A673 (cell line): ENCODE measurements around the gene TLR5.

Source experiments
- EZH2 ChIP-seq: fragments of 200-600 bp; sonication (generic); IDR thresholded peaks from 2 replicates; pipeline ENCODE4 v1.6.1; 2017; ENCODE audit warnings: borderline replicate concordance, low read depth, mild to moderate bottlenecking, mixed read lengths, antibody characterized with exemption, low read length; ENCODE audit not compliant: poor library complexity, severe bottlenecking
- TF ChIP-seq, protein P1 (sequence below): fragments of 300-800, 200-600 bp; sonication (generic); conservative IDR thresholded peaks from 2 replicates; pipeline ENCODE4 v1.5.1; 2017; ENCODE audit warnings: low read depth, mild to moderate bottlenecking, antibody characterized with exemption, low read length, moderate library complexity, mixed read lengths

- TF ChIP-seq, protein P1, sequence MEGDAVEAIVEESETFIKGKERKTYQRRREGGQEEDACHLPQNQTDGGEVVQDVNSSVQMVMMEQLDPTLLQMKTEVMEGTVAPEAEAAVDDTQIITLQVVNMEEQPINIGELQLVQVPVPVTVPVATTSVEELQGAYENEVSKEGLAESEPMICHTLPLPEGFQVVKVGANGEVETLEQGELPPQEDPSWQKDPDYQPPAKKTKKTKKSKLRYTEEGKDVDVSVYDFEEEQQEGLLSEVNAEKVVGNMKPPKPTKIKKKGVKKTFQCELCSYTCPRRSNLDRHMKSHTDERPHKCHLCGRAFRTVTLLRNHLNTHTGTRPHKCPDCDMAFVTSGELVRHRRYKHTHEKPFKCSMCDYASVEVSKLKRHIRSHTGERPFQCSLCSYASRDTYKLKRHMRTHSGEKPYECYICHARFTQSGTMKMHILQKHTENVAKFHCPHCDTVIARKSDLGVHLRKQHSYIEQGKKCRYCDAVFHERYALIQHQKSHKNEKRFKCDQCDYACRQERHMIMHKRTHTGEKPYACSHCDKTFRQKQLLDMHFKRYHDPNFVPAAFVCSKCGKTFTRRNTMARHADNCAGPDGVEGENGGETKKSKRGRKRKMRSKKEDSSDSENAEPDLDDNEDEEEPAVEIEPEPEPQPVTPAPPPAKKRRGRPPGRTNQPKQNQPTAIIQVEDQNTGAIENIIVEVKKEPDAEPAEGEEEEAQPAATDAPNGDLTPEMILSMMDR: no peak
- TF ChIP-seq EZH2: no peak
Observed at GRCh38 chr1:223076362-223076761, 66.7 kb downstream of the TLR5 start.
